ENCODE data around the gene OXA1L. TPM values are rescaled to one million over a fixed set of nuclear protein-coding genes. Genes with fewer than 3 reads are reported as not detected.
"Not testable (repeated sequence)": the region's sequence is repeated elsewhere in the genome, so short reads cannot be mapped to it uniquely, and the experiment has no call there.

Gene OXA1L
- total and polyA plus RNA-seq, 8 donors, result 48.1 to 91.2 (median 55.5) TPM

DNA sequence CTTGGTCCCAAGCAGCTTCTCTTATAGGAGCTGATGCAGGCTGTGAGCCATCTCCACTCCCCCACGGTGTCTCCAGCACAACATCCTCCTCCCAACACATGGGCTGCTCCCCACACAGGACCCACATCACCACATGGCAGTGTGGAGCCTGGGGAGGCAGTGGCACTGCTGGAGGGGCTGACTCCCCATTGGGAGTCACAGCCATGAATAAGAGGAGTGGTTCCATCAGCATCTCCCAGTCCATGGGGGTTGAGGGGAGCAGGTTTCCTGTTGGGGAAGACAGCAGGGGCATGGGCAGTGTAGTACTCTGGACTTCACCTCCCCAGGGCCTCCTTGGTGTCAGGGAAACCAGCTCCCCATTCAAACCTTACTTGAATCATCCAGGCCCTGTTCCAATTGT lies 40.5 kb upstream of the OXA1L start:
- ATAC-seq (no peak), FAIRE-seq (no peak), DNase-seq (no peak)
- intact Hi-C loops (cut with DNase I), result no loop called here
- no peaks in the 10 kb centered on the region for H3K36me3 ChIP-seq
- no peak overlapping the region for H3K27ac ChIP-seq
- no peaks in the 10 kb centered on the region for H3K27me3 ChIP-seq
- H3K9me3 ChIP-seq, result no peaks in the 10 kb centered on the region
- no peak overlapping the region for H3K4me3 ChIP-seq
- 55 to 75% methylated on average over 1 of the region's 1 CpG for WGBS, 2 donors
- no peaks in the 10 kb centered on the region for H3K4me1 ChIP-seq
- no peak for TF ChIP-seq CTCF (IDR thresholded peaks at IDR 0.05)

- WGBS, 2 donors, result 77 to 94% methylated on average over 5 of the region's 5 CpGs
- H3K4me1 ChIP-seq; DNase-seq; FAIRE-seq; H3K36me3 ChIP-seq; ATAC-seq; H3K9me3 ChIP-seq; H3K27me3 ChIP-seq; H3K27ac ChIP-seq; H3K4me3 ChIP-seq; intact Hi-C loops (cut with DNase I): not testable (repeated sequence)
These were observed 34.4 kb upstream of the OXA1L start for GRCh38 chr14:22732062-22732461.

GRCh38 chr14:22733829-22734228 lies 32.7 kb upstream of the OXA1L start:
- no peak for FAIRE-seq
- no peak overlapping the region for H3K27ac ChIP-seq

DNA sequence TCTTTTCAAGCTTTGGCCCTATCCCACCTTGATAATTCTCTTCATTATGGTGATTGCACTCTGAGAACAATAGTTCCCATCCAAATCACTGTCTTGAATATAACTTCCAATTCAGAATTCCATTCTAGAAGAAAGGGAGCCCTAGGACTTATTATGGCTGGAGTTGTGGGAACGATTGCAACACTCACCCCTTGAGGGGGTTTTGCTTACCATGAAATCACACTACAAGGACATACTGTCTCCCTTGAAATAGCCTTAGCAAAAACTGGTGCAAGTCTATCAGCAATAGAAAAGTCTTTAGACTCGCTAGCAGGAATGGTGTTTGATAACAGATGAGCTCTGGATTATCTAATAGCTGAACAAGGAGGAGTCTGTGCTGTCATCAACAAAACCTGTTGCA lies 31.4 kb upstream of the OXA1L start:
- ATAC-seq (no peak), DNase-seq (no peak), FAIRE-seq (no peak)
- no peaks in the 10 kb centered on the region for H3K27me3 ChIP-seq
- no peak overlapping the region for H3K27ac ChIP-seq
- H3K4me1 ChIP-seq, result no peaks in the 10 kb centered on the region
- no peak for TF ChIP-seq CTCF (IDR thresholded peaks at IDR 0.05)
- no peak overlapping the region for H3K4me3 ChIP-seq
- 64 to 80% methylated on average over 2 of the region's 2 CpGs for WGBS, 2 donors
- H3K36me3 ChIP-seq, result no peaks in the 10 kb centered on the region
- intact Hi-C loops (cut with DNase I), result no loop called here
- no peaks in the 10 kb centered on the region for H3K9me3 ChIP-seq

More at GRCh38 chr14:22733829-22734228, 32.7 kb upstream of the OXA1L start:
- Histone ChIP-seq H3K36me3 (no peaks in the 10 kb centered on the region), H3K4me3 (no peak overlapping the region), H3K27me3 (no peaks in the 10 kb centered on the region), H3K4me1 (no peaks in the 10 kb centered on the region), H3K9me3 (no peaks in the 10 kb centered on the region)
- DNase-seq (no peak), ATAC-seq (no peak)
- 53 to 70% methylated on average over 2 of the region's 2 CpGs for WGBS, 2 donors
- TF ChIP-seq CTCF (IDR thresholded peaks at IDR 0.05), result no peak
- intact Hi-C loops (cut with DNase I), result no loop called here

DNA sequence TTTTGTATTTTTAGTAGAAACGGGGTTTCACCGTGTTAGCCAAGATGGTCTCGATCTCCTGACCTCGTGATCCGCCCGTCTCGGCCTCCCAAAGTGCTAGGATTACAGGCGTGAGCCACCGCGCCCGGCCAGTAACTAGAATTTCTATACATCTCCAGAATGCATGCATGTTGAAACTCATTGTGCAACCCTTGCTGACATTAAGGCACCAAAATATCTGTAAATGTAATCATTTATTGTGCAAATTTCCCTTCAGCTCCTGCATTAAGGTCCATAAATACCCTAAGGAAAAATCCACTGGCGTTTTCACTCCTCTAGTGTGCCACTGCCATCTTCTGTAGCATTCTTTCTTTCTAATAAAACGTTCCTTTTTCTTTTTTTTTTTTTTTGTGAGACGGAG lies 30.1 kb upstream of the OXA1L start:
- ATAC-seq; H3K36me3 ChIP-seq; H3K27ac ChIP-seq; DNase-seq; intact Hi-C loops (cut with DNase I); H3K4me3 ChIP-seq; H3K9me3 ChIP-seq; H3K4me1 ChIP-seq; H3K27me3 ChIP-seq; FAIRE-seq: not testable (repeated sequence)
- 89 to 92% methylated on average over 11 of the region's 14 CpGs for WGBS, 2 donors

- 84 to 100% methylated on average over 1 of the region's 1 CpG for WGBS, 2 donors
- no peak for TF ChIP-seq CTCF (IDR thresholded peaks at IDR 0.05)
- FAIRE-seq (no peak), ATAC-seq (no peak), DNase-seq (no peak)
- no peaks in the 10 kb centered on the region for H3K36me3 ChIP-seq
- intact Hi-C loops (cut with DNase I), result no loop called here
- H3K4me3 ChIP-seq, result no peak overlapping the region
- H3K27me3 ChIP-seq, result no peaks in the 10 kb centered on the region
- H3K27ac ChIP-seq, result no peak overlapping the region
- no peaks in the 10 kb centered on the region for H3K9me3 ChIP-seq
- no peaks in the 10 kb centered on the region for H3K4me1 ChIP-seq
These were observed 29.4 kb upstream of the OXA1L start for GRCh38 chr14:22737052-22737451.
